ENCODE data around the gene CARTPT. TPM values are rescaled to one million over a fixed set of nuclear protein-coding genes. Genes with fewer than 3 reads are reported as not detected.

The CARTPT gene
- total RNA-seq, 1 donor from 2014 or later = not detected

GRCh38 chr5:71684309-71684708 lies 34.8 kb upstream of the CARTPT start:
- Histone ChIP-seq H3K4me3 (no peak overlapping the region), H3K36me3 (no peaks in the 10 kb centered on the region), H3K27me3 (no peaks in the 10 kb centered on the region), H3K4me1 (no peaks in the 10 kb centered on the region), H3K9me3 (no peaks in the 10 kb centered on the region), H3K27ac (no peak overlapping the region)
- no peak for TF ChIP-seq POLR2AphosphoS5 (IDR thresholded peaks at IDR 0.05; ENCODE audit: insufficient read depth in 1 of 2, low read depth in 1 of 2)
- no peak for TF ChIP-seq POLR2A (IDR thresholded peaks at IDR 0.05)
- no peak for TF ChIP-seq CTCF (IDR thresholded peaks at IDR 0.05)
- intact Hi-C loops (cut with DNase I) = no loop called here
- DNase-seq (ENCODE audit: extremely low spot score in 2 of 2) = no peak

GRCh38 chr5:71693828-71694427 lies 25.1 kb upstream of the CARTPT start:
- TF ChIP-seq CTCF (IDR thresholded peaks at IDR 0.05) = no peak
- H3K36me3 ChIP-seq = no peaks in the 10 kb centered on the region
- DNase-seq (ENCODE audit: extremely low spot score in 2 of 2) = no peak
- H3K9me3 ChIP-seq = no peaks in the 10 kb centered on the region
- no peaks in the 10 kb centered on the region for H3K4me1 ChIP-seq
- intact Hi-C loops (cut with DNase I) = no loop called here
- no peaks in the 10 kb centered on the region for H3K27me3 ChIP-seq
- no peak overlapping the region for H3K4me3 ChIP-seq
- H3K27ac ChIP-seq = no peak overlapping the region

- intact Hi-C loops (cut with DNase I) = no loop called here
- no peak overlapping the region for H3K4me3 ChIP-seq
- TF ChIP-seq POLR2AphosphoS5 (IDR thresholded peaks at IDR 0.05; ENCODE audit: insufficient read depth in 1 of 2, low read depth in 1 of 2) (no peak), POLR2A (IDR thresholded peaks at IDR 0.05) (no peak), CTCF (IDR thresholded peaks at IDR 0.05) (no peak)
These were observed 24.0 kb upstream of the CARTPT start for GRCh38 chr5:71695071-71695470.

DNA sequence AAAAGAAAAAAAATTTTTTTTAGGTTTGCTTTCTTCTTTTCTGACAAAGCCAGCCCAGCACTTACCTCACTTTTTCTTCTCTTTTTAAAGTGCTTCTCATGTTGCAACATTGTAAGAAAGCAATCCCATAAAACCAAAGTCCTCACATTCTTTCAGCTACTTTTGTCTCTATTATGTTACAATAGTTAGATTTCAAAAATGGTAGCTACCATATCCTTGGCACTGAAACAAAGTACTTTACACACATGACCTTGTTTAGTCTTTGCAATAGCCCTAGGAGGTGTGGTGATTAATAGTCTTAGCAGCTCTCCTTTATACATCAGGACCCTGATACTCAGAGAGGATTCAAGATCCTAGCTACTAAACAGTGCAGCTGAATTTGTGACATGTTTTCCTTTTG lies 23.5 kb upstream of the CARTPT start:
- no peak overlapping the region for H3K4me3 ChIP-seq
- no peaks in the 10 kb centered on the region for H3K9me3 ChIP-seq
- no peak for TF ChIP-seq CTCF (IDR thresholded peaks at IDR 0.05)
- no peak for TF ChIP-seq POLR2A (IDR thresholded peaks at IDR 0.05)
- no peak for TF ChIP-seq POLR2AphosphoS5 (IDR thresholded peaks at IDR 0.05; ENCODE audit: insufficient read depth in 1 of 2, low read depth in 1 of 2)
- no peaks in the 10 kb centered on the region for H3K27me3 ChIP-seq
- no peak overlapping the region for H3K27ac ChIP-seq
- DNase-seq (ENCODE audit: extremely low spot score in 2 of 2) = no peak
- H3K4me1 ChIP-seq = no peaks in the 10 kb centered on the region
- intact Hi-C loops (cut with DNase I) = no loop called here
- H3K36me3 ChIP-seq = no peaks in the 10 kb centered on the region

More at GRCh38 chr5:71695071-71695470, 24.0 kb upstream of the CARTPT start:
- Histone ChIP-seq H3K36me3 (no peaks in the 10 kb centered on the region), H3K27ac (no peak overlapping the region), H3K27me3 (no peaks in the 10 kb centered on the region), H3K9me3 (no peaks in the 10 kb centered on the region), H3K4me1 (no peaks in the 10 kb centered on the region)
- no peak for DNase-seq (ENCODE audit: extremely low spot score in 2 of 2)

- Histone ChIP-seq H3K4me3 (no peak overlapping the region), H3K9me3 (no peaks in the 10 kb centered on the region), H3K27me3 (no peaks in the 10 kb centered on the region), H3K27ac (no peak overlapping the region), H3K4me1 (no peaks in the 10 kb centered on the region), H3K36me3 (no peaks in the 10 kb centered on the region)
- intact Hi-C loops (cut with DNase I) = no loop called here
- TF ChIP-seq POLR2A (IDR thresholded peaks at IDR 0.05) (no peak), POLR2AphosphoS5 (IDR thresholded peaks at IDR 0.05; ENCODE audit: insufficient read depth in 1 of 2, low read depth in 1 of 2) (no peak)
- DNase-seq (ENCODE audit: extremely low spot score in 2 of 2) = no peak
These were observed 21.1 kb upstream of the CARTPT start for GRCh38 chr5:71697967-71698366.
